Tibial artery (tissue), 4 donors: ENCODE measurements around the gene ROR2.

Experiments used
- DNase-seq, 2 donors: peaks; one replicate each; pipeline ENCODE4 v3.0.0-alpha.2; 2019
- H3K27ac ChIP-seq, 2 donors: fragments of 200-600 bp; sonication (generic) in 1 of 2; 1 replicate in 1 of 2; 2 replicates in 1 of 2; pipeline ENCODE4 v1.5.1; 2018 to 2019; ENCODE audit warnings: mild to moderate bottlenecking in 1 of 2
- H3K27me3 ChIP-seq, 2 donors: fragments of 200-600 bp; sonication (generic) in 1 of 2; one replicate each; pipeline versions ENCODE4 v1.5.1 to v1.6.0; 2016 to 2019
- H3K36me3 ChIP-seq, 3 donors: fragments of 200-600 bp; sonication (generic) in 2 of 3; one replicate each; pipeline ENCODE4 v1.5.1; 2016 to 2019; ENCODE audit warnings: mild to moderate bottlenecking in 2 of 3
- H3K4me1 ChIP-seq, 4 donors: fragments of 200-600 bp; sonication (generic) in 2 of 4; 1 replicate in 3 of 4; 2 replicates in 1 of 4; pipeline ENCODE4 v1.5.1; 2016 to 2019
- H3K4me3 ChIP-seq, 2 donors: fragments of 200-600 bp; sonication (generic) in 1 of 2; 1 replicate in 1 of 2; 2 replicates in 1 of 2; pipeline ENCODE4 v1.5.1; 2018 to 2019; ENCODE audit warnings: mild to moderate bottlenecking in 2 of 2
- H3K9me3 ChIP-seq, 3 donors: fragments of 200-600 bp; sonication (generic) in 1 of 3; one replicate each; pipeline ENCODE4 v1.5.1; 2016 to 2019
- intact Hi-C: fragments of 100-400 bp; cut with DNase I; formaldehyde crosslinking; loops from one replicate; pipeline ENCODE4 v1.15.0; 2023; ENCODE audit warnings: low total_unique reads
- TF ChIP-seq, protein P1 (sequence below), 2 experiments: fragments of 200-600 bp in 1 of 2; fragments of 450-650 bp in 1 of 2; IDR thresholded peaks; one replicate each; pipeline ENCODE4 v1.5.1; 2017 to 2019; ENCODE audit warnings: antibody characterized with exemption in 2 of 2, mild to moderate bottlenecking in 1 of 2, moderate library complexity in 1 of 2

The ROR2 gene

DNA sequence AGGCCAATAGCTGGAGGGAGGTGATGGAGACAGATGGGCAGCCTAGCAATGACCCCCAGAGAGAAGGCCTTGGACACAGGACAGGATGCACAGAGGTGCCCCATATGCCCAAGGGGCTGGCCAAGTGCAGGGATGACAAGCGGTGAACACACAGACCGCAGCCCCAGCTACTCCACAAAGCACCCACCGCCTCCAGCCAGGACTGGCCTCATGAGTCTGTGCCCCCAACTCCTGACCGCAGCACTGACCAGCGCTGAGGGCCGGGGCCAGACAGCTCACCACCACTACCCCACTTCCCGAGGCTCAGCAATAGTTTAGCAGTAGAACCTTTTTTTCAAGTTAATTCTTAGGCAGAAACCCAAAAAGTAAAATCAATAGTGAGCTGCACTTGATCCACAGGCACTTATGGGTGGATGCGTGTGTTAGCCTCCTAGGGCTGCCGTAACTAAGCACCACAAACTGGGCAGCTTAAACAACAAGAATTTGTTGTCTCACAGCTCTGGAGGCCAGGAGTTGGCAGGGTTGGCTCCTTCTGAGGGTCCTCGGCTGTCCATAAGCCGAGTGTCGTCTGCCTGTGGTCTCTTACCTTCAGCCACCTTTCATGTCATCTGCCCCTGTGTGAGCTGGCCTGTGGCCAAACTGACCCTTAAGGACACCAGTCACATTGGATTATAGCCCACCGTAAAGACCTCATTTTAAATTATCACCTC, 14.1 kb downstream of the ROR2 start:
- Histone ChIP-seq H3K4me1 (no peaks in the 10 kb centered on the region), H3K27me3 (peaks cover 0 to 4% of the 10 kb centered on the region in 2 donors), H3K4me3 (no peak overlapping the region), H3K27ac (no peak overlapping the region), H3K9me3 (peaks cover 0 to 4% (median 2%) of the 10 kb centered on the region in 3 donors), H3K36me3 (no peaks in the 10 kb centered on the region)
- intact Hi-C loops, result no loop called here
- TF ChIP-seq, protein P1, sequence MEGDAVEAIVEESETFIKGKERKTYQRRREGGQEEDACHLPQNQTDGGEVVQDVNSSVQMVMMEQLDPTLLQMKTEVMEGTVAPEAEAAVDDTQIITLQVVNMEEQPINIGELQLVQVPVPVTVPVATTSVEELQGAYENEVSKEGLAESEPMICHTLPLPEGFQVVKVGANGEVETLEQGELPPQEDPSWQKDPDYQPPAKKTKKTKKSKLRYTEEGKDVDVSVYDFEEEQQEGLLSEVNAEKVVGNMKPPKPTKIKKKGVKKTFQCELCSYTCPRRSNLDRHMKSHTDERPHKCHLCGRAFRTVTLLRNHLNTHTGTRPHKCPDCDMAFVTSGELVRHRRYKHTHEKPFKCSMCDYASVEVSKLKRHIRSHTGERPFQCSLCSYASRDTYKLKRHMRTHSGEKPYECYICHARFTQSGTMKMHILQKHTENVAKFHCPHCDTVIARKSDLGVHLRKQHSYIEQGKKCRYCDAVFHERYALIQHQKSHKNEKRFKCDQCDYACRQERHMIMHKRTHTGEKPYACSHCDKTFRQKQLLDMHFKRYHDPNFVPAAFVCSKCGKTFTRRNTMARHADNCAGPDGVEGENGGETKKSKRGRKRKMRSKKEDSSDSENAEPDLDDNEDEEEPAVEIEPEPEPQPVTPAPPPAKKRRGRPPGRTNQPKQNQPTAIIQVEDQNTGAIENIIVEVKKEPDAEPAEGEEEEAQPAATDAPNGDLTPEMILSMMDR (IDR thresholded peaks at IDR 0.05), result no peak
- DNase-seq, result no peak

DNA sequence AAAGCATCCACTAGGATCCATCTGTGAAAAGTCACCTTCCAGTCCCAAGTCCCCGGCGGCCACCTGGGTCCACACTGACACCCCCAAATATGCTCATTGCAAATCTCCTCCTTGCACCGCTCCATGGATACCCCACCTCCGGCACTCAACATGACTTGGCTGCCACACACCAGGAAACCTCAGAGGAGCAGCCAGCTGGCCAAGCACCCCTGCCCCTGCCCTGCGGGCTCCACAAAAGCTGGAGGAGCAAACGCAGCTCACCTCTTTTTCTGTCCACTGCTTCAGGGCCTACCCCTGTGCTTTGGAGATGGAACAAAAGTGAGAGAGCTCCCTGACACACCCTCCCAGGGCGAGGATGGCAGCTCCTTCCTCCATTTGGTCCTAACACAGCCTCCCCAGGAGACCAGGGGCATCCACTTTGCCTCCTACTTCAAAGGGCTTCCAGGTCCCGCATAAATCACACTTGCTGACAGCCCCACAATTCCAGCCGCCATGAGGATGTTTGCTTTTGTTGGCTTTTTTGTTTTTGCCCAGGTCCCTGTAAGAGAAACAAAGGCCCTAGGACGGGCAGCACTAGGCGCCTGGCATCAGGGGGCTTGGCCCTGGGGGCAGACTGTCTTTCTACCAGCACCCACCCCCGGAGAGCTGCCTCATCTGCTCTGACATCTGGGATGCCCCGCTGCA, 14.8 kb downstream of the ROR2 start:
- peaks cover 2 to 10% (median 9%) of the 10 kb centered on the region in 3 donors for H3K9me3 ChIP-seq
- H3K4me1 ChIP-seq, result no peaks in the 10 kb centered on the region
- TF ChIP-seq, protein P1 (IDR thresholded peaks at IDR 0.05), result no peak
- DNase-seq, result no peak
- no peak overlapping the region for H3K4me3 ChIP-seq
- intact Hi-C loops, result no loop called here
- peaks cover 0 to 4% of the 10 kb centered on the region in 2 donors for H3K27me3 ChIP-seq
- H3K36me3 ChIP-seq, result peaks cover 0 to 5% (median 0%) of the 10 kb centered on the region in 3 donors
- no peak overlapping the region for H3K27ac ChIP-seq

DNA sequence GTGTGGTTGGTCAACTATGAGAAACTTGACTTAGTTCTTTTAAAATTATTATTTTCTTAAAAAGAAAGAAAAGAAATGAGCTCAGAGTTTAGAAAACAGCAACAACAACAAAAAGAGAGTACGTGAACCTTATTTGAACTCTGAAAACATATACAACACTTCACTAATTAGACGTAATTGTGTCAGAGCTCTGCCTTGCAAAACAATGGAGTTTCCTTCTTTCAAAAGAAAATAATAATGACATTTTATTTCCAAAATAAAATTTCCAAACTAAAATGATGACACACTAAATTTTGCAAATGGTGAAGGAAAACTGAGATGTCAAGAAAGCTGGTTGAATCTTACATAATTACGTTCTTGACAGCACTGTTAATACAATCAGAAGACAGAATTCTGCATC, 15.4 kb downstream of the ROR2 start:
- Histone ChIP-seq H3K27me3 (peaks cover 0 to 4% of the 10 kb centered on the region in 2 donors), H3K9me3 (peaks cover 6 to 15% (median 14%) of the 10 kb centered on the region in 3 donors), H3K4me1 (no peaks in the 10 kb centered on the region), H3K36me3 (peaks cover 0 to 6% (median 0%) of the 10 kb centered on the region in 3 donors), H3K27ac (no peak overlapping the region), H3K4me3 (no peak overlapping the region)
- intact Hi-C loops, result no loop called here
- TF ChIP-seq, protein P1 (IDR thresholded peaks at IDR 0.05), result no peak
- no peak for DNase-seq

DNA sequence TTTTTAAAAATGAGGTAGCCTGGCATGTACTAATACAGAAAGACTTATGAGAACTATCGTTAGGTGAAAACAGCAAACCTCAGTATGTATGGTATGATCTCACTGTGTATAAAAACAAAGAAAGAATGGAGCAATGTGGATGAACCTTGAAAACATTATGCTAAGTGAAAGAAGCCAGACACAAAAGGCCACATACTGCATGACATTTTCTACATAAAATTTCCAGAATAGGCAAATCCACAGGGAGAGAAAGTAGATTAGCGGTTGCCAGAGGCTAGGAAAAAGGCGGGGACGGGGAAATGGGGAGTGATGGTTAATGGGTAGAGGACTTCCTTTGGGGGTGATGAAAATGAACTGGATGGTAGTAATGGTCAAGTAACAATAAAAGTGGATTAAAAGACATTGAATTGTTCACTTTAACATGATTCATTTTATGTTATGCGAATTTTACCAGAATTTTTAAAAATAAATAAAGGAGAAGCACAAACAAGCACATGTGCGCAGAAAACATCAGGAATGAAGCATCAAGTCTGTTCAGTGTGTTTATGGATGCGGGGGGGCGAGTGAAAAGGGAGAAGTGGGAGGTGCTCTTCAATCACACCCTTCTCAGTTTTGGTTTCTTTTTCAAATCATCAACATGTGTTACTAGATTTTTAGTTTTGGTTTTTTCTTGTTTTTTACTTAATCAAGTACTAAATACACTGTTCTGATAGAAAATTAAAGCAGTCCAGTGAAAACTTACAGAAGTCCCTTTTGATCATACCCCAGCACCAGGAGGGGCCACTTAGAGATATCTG, 16.3 kb downstream of the ROR2 start:
- no peaks in the 10 kb centered on the region for H3K4me1 ChIP-seq
- H3K36me3 ChIP-seq, result peaks cover 0 to 6% (median 0%) of the 10 kb centered on the region in 3 donors
- no peak for DNase-seq
- H3K9me3 ChIP-seq, result peaks cover 6 to 23% (median 15%) of the 10 kb centered on the region in 3 donors
- no peak overlapping the region for H3K4me3 ChIP-seq
- peaks cover 0 to 4% of the 10 kb centered on the region in 2 donors for H3K27me3 ChIP-seq
- intact Hi-C loops, result no loop called here
- H3K27ac ChIP-seq, result no peak overlapping the region
- TF ChIP-seq, protein P1 (IDR thresholded peaks at IDR 0.05), result no peak

DNA sequence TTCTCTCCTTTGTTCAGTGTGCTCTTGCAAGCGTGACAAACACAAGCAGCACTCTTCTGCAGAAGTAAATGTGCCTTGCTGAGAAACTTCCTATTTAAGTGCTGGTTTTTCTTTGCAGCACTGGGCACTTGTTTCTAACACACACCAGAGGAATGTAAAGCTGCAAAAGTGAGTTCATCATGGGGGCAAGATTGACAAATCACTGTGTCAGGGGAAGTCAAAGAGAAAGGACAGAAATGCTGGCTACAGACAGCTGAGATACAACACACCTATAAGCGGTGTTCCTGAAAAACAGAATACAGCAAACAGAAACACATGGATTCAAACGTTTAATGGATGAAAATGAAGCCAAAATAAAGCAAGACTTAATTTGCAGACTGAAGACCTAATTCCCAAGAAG, 19.6 kb downstream of the ROR2 start:
- peaks cover 6 to 28% (median 15%) of the 10 kb centered on the region in 3 donors for H3K9me3 ChIP-seq
- TF ChIP-seq, protein P1 (IDR thresholded peaks at IDR 0.05), result no peak
- no peaks in the 10 kb centered on the region for H3K27me3 ChIP-seq
- no peak overlapping the region for H3K4me3 ChIP-seq
- H3K27ac ChIP-seq, result no peak overlapping the region
- DNase-seq, result no peak
- H3K4me1 ChIP-seq, result no peaks in the 10 kb centered on the region
- peaks cover 0 to 6% (median 0%) of the 10 kb centered on the region in 3 donors for H3K36me3 ChIP-seq
- intact Hi-C loops, result no loop called here
